Naive thymus-derived CD4-positive, alpha-beta T cell (primary cell): ENCODE results near the gene TMEM238. TPM values are rescaled to one million over a fixed set of nuclear protein-coding genes. Genes with fewer than 3 reads are reported as not detected.
"Not testable (repeated sequence)": the region's sequence is repeated elsewhere in the genome, so short reads cannot be mapped to it uniquely, and the experiment has no call there.

Experiments used
- ATAC-seq: fragments of 150-1000 bp; cut with Tn5 transposase; 2 replicates; pipeline ENCODE4 v1.10.0; 2021; ENCODE audit warnings: mild to moderate bottlenecking, moderate library complexity
- CTCF ChIA-PET: fragments of 350-600 bp; sonication (Branson Sonifier 250); formaldehyde crosslinking; loops from one replicate; lab custom pipeline; 2021; ENCODE audit warnings: antibody characterized with exemption; lab: Charles Lee
- POLR2A ChIA-PET: fragments of 350-600 bp; sonication (Branson Sonifier 250); formaldehyde crosslinking; loops from one replicate; lab custom pipeline; 2021; ENCODE audit warnings: antibody characterized with exemption, inconsistent platforms; lab: Charles Lee
- DNase-seq, 9 donors: peaks; one replicate each; pipeline versions ENCODE4 v3.0.0 to v3.0.0-alpha.2; 2020 to 2022; ENCODE audit warnings: mixed read lengths in 1 of 9
- H3K27ac ChIP-seq: one replicate; pipeline ENCODE4 v1.7.0; 2013; ENCODE audit warnings: mild to moderate bottlenecking, low read depth, low read length, moderate library complexity
- H3K27me3 ChIP-seq, 2 donors: one replicate each; pipeline ENCODE4 v1.7.0; 2013; ENCODE audit warnings: low read length in 2 of 2, mild to moderate bottlenecking in 2 of 2, moderate library complexity in 2 of 2; ENCODE audit not compliant: control insufficient read depth in 2 of 2, insufficient read depth in 2 of 2
- H3K36me3 ChIP-seq, 3 experiments: 1 replicate in 2 of 3; 2 replicates in 1 of 3; pipeline ENCODE4 v1.7.0; 2013; ENCODE audit warnings: low read length in 3 of 3, mild to moderate bottlenecking in 3 of 3, moderate library complexity in 1 of 3; ENCODE audit not compliant: insufficient read depth in 3 of 3, control insufficient read depth in 2 of 3
- H3K4me1 ChIP-seq, 2 donors: one replicate each; pipeline ENCODE4 v1.7.0; 2013; ENCODE audit warnings: low read length in 2 of 2, mild to moderate bottlenecking in 2 of 2, moderate library complexity in 1 of 2; ENCODE audit not compliant: control insufficient read depth in 2 of 2, insufficient read depth in 2 of 2
- H3K4me3 ChIP-seq: 2 replicates; pipeline ENCODE4 v1.7.0; 2013; ENCODE audit warnings: mild to moderate bottlenecking, low read length
- H3K9me3 ChIP-seq, 3 experiments: 1 replicate in 2 of 3; 2 replicates in 1 of 3; pipeline ENCODE4 v1.7.0; 2013; ENCODE audit warnings: low read length in 3 of 3; ENCODE audit not compliant: control insufficient read depth in 2 of 3
- H3K27ac Mint-ChIP-seq, 9 donors: one replicate each; pipeline ENCODE4 v1.8.0; 2020 to 2022; ENCODE audit warnings: mixed read lengths in 9 of 9, mild to moderate bottlenecking in 8 of 9, moderate library complexity in 5 of 9, inconsistent platforms in 2 of 9
- H3K27me3 Mint-ChIP-seq, 5 donors: one replicate each; pipeline ENCODE4 v1.8.0; 2021 to 2022; ENCODE audit warnings: mixed read lengths in 5 of 5, mild to moderate bottlenecking in 1 of 5
- H3K36me3 Mint-ChIP-seq, 5 donors: one replicate each; pipeline ENCODE4 v1.8.0; 2020 to 2022; ENCODE audit warnings: mixed read lengths in 5 of 5, mild to moderate bottlenecking in 3 of 5, inconsistent platforms in 1 of 5
- H3K4me1 Mint-ChIP-seq, 7 donors: one replicate each; pipeline ENCODE4 v1.8.0; 2020 to 2022; ENCODE audit warnings: mixed read lengths in 7 of 7, mild to moderate bottlenecking in 3 of 7, inconsistent platforms in 1 of 7
- H3K4me3 Mint-ChIP-seq, 10 donors: one replicate each; pipeline ENCODE4 v1.8.0; 2020 to 2022; ENCODE audit warnings: mild to moderate bottlenecking in 10 of 10, mixed read lengths in 10 of 10, moderate library complexity in 6 of 10, inconsistent platforms in 2 of 10
- H3K9me3 Mint-ChIP-seq, 11 donors: one replicate each; pipeline ENCODE4 v1.8.0; 2020 to 2022; ENCODE audit warnings: mixed read lengths in 11 of 11, mild to moderate bottlenecking in 4 of 11, inconsistent platforms in 1 of 11, moderate library complexity in 1 of 11
- intact Hi-C, 2 donors: fragments of 100-400 bp; cut with micrococcal nuclease; formaldehyde crosslinking; loops; one replicate each; pipeline ENCODE4 v1.15.1; 2023
- polyA plus RNA-seq, 2 donors: library from polyadenylated mRNA; unstranded; fragments of 300-500 nt; fragmentation: Illumina TruSeq; gene quantifications; one replicate each; pipeline ENCODE4 v1.2.3, GENCODE V29; 2021
- total RNA-seq, 6 experiments: library from RNA in 5 of 6; stranded (reverse) in 5 of 6; gene quantifications; 1 replicate in 5 of 6; 2 replicates in 1 of 6; pipeline ENCODE4 v1.2.3 and lab custom pipeline; 2021 to 2026

Gene TMEM238
- total and polyA plus RNA-seq, 7 experiments from 2014 or later, result 0.33 to 15.7 (median 9.7) TPM

DNA sequence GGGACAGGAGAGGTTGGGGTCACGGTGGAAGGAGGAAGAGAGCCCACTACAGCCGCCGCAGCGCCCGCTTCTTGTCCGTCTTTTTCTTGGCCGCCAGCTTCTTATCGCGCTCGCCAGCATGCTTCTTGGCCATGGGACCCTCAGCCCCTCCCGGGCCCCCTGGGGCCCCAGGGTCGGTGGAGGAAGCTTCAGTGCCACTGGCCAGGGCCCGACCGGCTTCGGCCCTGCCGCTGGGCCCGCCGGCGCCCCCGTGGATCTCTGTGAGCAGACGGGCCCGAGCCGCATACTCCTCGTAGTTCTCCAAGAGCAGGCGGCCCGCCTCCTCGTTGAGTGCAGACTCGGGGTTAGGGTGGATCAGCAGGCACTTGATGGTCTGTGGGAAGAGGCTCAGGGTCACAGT, 17.3 kb upstream of the TMEM238 start:
- ATAC-seq, H3K27ac Mint-ChIP-seq, H3K27ac ChIP-seq, H3K9me3 Mint-ChIP-seq, DNase-seq, POLR2A ChIA-PET, H3K4me3 ChIP-seq, H3K4me3 Mint-ChIP-seq, H3K27me3 Mint-ChIP-seq, H3K27me3 ChIP-seq, H3K9me3 ChIP-seq, intact Hi-C loops: not testable (repeated sequence)
- Mint-ChIP-seq H3K4me1 (peaks cover 10 to 50% (median 15%) of the 10 kb centered on the region in 7 donors), H3K36me3 (peaks cover 0 to 27% (median 16%) of the 10 kb centered on the region in 5 donors)
- CTCF ChIA-PET, result interaction anchor here (0.6 to 1.2 kb wide), 2 partner anchors 11 to 313 kb away, joined by 3 to 9 read pairs; no protein-coding TSS in a partner anchor
- H3K36me3 ChIP-seq, result peaks cover 0 to 49% (median 2%) of the 10 kb centered on the region in 3 experiments
- peaks cover 6 to 11% of the 10 kb centered on the region in 2 donors for H3K4me1 ChIP-seq

DNA sequence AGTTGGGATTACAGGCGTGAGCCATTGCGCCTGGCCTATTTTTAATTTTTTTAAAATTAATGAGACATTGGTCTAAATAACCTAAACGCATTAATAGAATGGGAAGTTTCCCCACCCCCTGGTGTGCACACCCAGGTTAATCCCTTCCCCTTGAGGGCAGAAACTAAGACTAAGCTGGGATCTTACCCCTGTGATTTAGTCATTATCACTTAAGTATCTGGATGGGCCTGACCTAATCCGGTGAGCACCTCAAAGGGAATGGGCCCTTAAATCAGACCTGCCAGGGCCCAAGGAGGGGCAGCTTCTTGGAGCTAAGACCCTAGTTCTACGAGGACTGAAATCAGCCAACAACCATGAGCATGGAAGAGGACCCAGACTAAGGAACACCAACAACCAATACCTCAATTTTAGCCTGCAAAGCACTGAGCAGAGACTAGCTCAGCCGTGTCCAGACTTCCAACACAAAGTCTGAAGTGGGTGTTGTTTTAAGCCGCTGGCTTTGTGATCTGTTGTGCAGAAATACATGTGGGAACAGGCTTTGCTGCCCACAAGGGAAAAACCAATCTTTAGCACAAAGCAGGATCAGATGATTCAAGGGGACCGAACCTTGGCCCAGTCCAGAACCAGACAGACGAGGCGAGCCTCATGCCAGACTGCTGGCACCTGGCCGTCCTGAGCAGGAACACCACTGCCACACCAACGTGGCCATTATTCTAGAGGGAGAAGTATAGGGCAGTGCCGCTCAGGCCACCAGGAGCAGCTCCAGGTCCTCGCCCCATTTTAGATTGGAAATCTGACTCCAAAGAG, 16.4 kb upstream of the TMEM238 start:
- H3K9me3 ChIP-seq, result no peaks in the 10 kb centered on the region
- H3K4me1 Mint-ChIP-seq, result peaks cover 1 to 41% (median 6%) of the 10 kb centered on the region in 7 donors
- intact Hi-C loops, result no loop called here
- no peak for DNase-seq
- ATAC-seq, result no peak
- H3K36me3 ChIP-seq, result peaks cover 0 to 42% (median 2%) of the 10 kb centered on the region in 3 experiments
- peaks cover 0 to 2% of the 10 kb centered on the region in 2 donors for H3K4me1 ChIP-seq
- H3K36me3 Mint-ChIP-seq, result peaks cover 0 to 20% (median 10%) of the 10 kb centered on the region in 5 donors
- H3K27me3 Mint-ChIP-seq, result no peaks in the 10 kb centered on the region
- H3K4me3 ChIP-seq, result no peak overlapping the region
- ChIA-PET CTCF (interaction anchor here (1.2 kb wide), 1 partner anchor 10 kb away, joined by 3 read pairs; no protein-coding TSS in a partner anchor), POLR2A (interaction anchor here (0.6 kb wide), 1 partner anchor 59 kb away, joined by 3 read pairs; no protein-coding TSS in a partner anchor)
- no peak overlapping the region for H3K4me3 Mint-ChIP-seq
- H3K27ac Mint-ChIP-seq, result peak overlapping the region in 1 of 9 donors; percentile 38
- no peaks in the 10 kb centered on the region for H3K9me3 Mint-ChIP-seq
- no peak overlapping the region for H3K27ac ChIP-seq
- no peaks in the 10 kb centered on the region for H3K27me3 ChIP-seq

DNA sequence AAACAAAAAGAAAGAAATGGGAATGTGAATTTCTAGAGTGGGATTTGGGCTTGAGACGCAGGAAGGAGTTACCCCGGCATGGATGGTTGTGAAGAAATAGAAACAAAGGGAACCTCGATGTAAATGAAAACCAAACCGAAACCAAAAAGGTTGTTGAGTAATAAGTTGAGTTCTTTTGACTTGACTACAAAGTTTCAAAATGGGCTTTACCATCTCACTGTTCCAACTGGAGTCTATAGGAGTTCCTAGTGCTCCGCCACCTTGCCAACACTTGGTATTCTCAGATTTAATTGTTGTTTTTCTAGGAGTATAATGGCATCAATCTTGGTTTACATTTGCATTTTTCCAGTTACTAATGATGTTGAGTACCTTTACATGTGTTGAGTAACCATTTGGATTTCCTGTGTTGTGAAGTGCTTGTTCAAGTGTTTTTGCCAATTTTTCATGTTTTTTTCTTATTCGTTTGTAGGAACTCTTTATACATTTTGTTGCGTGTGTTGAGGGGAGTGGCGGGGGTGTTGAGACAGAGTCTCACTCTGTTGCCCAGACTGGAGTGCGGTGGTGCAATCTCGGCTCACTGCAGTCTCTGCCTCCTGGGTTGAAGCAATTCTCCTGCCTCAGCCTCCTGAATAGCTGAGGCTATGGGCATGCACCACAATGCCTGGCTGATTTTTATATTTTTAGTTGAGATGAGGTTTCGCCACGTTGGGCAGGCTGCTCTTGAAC, 14.3 kb upstream of the TMEM238 start:
- H3K4me1 Mint-ChIP-seq, result peaks cover 0 to 36% (median 3%) of the 10 kb centered on the region in 7 donors
- H3K4me1 ChIP-seq, result no peaks in the 10 kb centered on the region
- H3K27me3 ChIP-seq, result no peaks in the 10 kb centered on the region
- H3K36me3 Mint-ChIP-seq, result peaks cover 0 to 16% (median 10%) of the 10 kb centered on the region in 5 donors
- peaks cover 0 to 29% (median 2%) of the 10 kb centered on the region in 3 experiments for H3K36me3 ChIP-seq
- ATAC-seq, result peak; percentile 26
- CTCF ChIA-PET, result no interaction called here
- peak overlapping the region in 3 of 9 donors; percentile 13 to 28 (median 23) for H3K27ac Mint-ChIP-seq
- no peak overlapping the region for H3K27ac ChIP-seq
- no peaks in the 10 kb centered on the region for H3K9me3 Mint-ChIP-seq
- peak overlapping the region in 1 of 10 donors; percentile 5 for H3K4me3 Mint-ChIP-seq
- intact Hi-C loops, result no loop called here
- H3K9me3 ChIP-seq, result no peaks in the 10 kb centered on the region
- no peak for DNase-seq
- no peak overlapping the region for H3K4me3 ChIP-seq
- H3K27me3 Mint-ChIP-seq, result no peaks in the 10 kb centered on the region
- POLR2A ChIA-PET, result interaction anchor here (1.4 to 2.5 kb wide), 3 partner anchors 9 to 14 kb away, joined by 5 to 8 read pairs (median 6); partner anchors contain the start of genes RPL28, TMEM238 and UBE2S

DNA sequence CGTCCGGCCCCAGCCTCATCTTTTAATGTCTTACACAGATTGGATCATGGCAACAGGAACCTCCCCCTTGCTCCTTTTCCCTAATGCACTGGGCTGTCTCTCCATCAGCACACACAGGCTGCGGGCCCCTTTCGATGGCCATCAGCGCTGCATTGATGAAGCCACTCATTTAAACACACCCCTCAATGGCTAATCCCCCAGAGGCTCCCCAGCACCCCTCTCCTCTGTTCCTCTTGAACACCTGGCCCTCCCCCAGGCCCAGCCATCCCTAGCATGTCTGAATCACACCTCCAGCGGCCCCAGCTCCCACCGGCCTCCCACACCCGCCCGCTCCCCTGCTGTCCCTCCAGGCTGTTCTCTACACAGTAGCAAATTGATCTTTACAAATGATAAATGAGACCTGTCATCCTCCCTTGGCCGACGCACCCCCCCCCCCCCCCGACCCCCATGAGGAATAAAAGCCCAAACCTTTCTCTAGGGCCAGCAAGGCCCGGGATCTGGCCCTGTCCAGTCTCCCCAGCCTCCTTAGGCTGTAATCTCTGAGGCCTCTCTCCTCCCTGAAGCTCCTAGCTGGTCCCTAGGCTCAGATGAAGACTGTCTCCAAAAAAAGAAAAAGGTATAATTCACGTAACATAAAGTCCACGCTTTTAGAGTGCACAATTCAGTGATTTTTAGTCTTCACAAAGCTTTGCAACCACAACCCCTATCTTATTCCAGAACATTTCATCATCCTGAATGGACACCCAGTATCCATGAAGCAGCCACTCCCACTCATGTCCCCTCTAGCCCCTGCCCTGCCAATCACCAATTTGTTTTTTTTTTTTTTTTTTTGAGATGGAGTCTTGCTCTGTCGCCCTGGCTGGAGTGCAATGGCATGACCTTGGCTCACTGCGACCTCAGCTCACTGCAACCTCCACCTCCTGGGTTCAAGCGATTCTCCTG, 9.0 kb upstream of the TMEM238 start:
- Mint-ChIP-seq H3K36me3 (peaks cover 0 to 19% (median 5%) of the 10 kb centered on the region in 5 donors), H3K9me3 (no peaks in the 10 kb centered on the region), H3K4me3 (no peak overlapping the region), H3K27me3 (no peaks in the 10 kb centered on the region), H3K27ac (peak overlapping the region in 5 of 9 donors; percentile 18 to 71 (median 61)), H3K4me1 (peaks cover 19 to 40% (median 27%) of the 10 kb centered on the region in 7 donors)
- intact Hi-C loops, result no loop called here
- Histone ChIP-seq H3K4me1 (peaks cover 8 to 15% of the 10 kb centered on the region in 2 donors), H3K36me3 (peaks cover 0 to 44% (median 4%) of the 10 kb centered on the region in 3 experiments), H3K27me3 (no peaks in the 10 kb centered on the region), H3K4me3 (no peak overlapping the region), H3K27ac (no peak overlapping the region), H3K9me3 (no peaks in the 10 kb centered on the region)
- POLR2A ChIA-PET, result interaction anchor here (0.7 to 7.3 kb wide), 4 partner anchors 9 to 56 kb away, joined by 3 to 82 read pairs (median 3); partner anchors contain the start of genes TMEM238 and UBE2S
- CTCF ChIA-PET, result interaction anchor here (0.7 kb wide), 1 partner anchor 17 kb away, joined by 5 read pairs; no protein-coding TSS in a partner anchor
- DNase-seq, result no peak
- ATAC-seq, result no peak

DNA sequence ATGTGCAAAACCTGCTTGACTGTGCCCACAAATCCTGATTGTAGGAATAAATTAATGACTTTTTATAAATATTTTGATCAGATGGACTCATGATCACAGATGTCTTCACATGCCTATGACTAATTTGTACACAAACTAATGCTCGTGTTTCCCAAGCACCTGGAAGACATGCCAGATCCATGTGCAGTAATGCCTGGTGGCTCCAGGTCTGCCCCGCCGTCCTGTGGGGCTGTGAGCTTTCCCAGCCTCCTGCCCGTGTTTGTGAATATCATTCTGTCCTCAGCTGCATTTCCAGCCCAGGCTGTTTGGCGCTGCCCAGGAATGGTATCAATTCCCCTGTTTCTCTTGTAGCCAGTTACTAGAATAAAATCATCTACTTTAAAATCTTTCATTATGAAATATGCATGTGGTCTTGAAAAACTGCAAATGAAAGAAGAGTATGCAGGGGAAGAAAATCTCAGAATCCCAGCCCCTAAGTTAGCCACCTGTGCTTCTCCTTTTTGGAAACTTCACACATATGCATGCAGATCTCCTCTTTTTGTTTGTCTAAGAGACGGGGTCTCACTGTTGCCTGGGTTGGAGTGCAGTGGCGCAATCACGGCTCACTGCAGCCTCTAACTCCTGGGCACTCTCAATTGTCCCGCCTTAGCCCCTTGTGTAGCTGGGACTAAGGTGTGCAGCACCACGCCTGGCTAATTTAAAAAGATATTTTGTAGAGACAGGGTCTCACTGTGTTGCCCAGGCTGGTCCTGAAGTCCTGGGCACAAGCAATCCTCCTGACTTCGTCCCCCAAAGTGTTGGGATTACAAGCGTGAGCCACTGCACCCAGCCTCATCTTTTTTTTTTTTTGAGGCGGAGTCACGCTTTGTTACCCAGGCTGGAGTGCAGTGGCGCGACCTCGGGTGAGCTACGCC, 7.9 kb upstream of the TMEM238 start:
- Mint-ChIP-seq H3K27me3 (no peaks in the 10 kb centered on the region), H3K27ac (peak overlapping the region in 5 of 9 donors; percentile 0 to 51 (median 25)), H3K4me1 (peaks cover 20 to 51% (median 37%) of the 10 kb centered on the region in 7 donors), H3K36me3 (peaks cover 0 to 29% (median 6%) of the 10 kb centered on the region in 5 donors), H3K4me3 (no peak overlapping the region), H3K9me3 (no peaks in the 10 kb centered on the region)
- H3K27ac ChIP-seq, result no peak overlapping the region
- H3K27me3 ChIP-seq, result no peaks in the 10 kb centered on the region
- peaks cover 19 to 25% of the 10 kb centered on the region in 2 donors for H3K4me1 ChIP-seq
- H3K9me3 ChIP-seq, result no peaks in the 10 kb centered on the region
- ChIA-PET CTCF (no interaction called here), POLR2A (interaction anchor here (7.3 kb wide), 1 partner anchor 14 kb away, joined by 82 read pairs; the partner anchor contains the start of gene UBE2S)
- DNase-seq, result no peak
- no peak overlapping the region for H3K4me3 ChIP-seq
- peaks cover 0 to 55% (median 9%) of the 10 kb centered on the region in 3 experiments for H3K36me3 ChIP-seq
- intact Hi-C loops, result no loop called here
- ATAC-seq, result no peak
